OCI-M2 (cell line): Measurements from ENCODE around the gene CLEC2L.

ENCODE experiments used
- DNase-seq: peaks from one replicate; lab custom pipeline; 2025; ENCODE audit not compliant: unreplicated experiment; lab: John Stamatoyannopoulos, UW

The CLEC2L gene

GRCh38 chr7:139523199-139523941 is at the start of gene CLEC2L:
TSS of gene CLEC2L (plus strand) at chr7:139523685. CDS start at chr7:139523928, 243 bp downstream.
- DNase-seq, result no peak

DNA sequence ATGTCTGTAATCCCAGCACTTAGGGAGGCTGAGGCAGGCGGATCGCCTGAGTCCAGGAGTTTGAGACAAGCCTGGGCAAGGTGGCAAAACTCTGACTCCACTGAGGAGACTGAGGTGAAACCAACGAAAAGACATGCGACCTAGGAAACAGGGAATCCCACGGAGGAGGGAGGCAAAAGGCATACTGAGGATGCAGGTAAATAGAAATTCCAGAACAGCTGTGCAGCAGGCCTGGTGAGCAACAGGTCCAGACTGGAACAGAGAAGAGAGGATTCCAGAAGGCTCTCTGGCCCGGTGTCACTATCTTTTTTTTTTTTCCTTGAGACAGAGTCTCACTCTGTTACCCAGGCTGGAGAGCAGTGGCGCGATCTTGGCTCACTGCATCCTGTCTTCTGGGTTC is 47.3 kb upstream of the CLEC2L start:
- no peak for DNase-seq

DNA sequence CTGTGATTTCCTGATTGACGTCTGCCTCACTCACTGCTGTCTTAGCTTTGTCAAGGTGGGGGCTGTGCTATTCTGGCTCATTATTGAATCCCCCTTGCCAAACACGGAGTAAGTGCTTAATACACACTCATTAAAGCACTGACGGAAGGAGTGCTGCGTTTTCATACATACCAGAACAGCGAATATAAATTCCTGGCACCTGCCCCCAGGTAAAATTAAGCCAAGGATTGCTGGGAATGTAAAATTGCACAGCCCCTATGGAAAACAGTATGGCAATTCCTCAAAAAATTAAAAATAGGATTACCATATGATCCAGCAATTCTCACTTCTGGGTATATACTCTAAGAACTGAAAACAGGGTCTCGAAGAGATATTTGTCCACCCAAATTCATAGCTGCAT is 46.6 kb upstream of the CLEC2L start:
- no peak for DNase-seq

DNA sequence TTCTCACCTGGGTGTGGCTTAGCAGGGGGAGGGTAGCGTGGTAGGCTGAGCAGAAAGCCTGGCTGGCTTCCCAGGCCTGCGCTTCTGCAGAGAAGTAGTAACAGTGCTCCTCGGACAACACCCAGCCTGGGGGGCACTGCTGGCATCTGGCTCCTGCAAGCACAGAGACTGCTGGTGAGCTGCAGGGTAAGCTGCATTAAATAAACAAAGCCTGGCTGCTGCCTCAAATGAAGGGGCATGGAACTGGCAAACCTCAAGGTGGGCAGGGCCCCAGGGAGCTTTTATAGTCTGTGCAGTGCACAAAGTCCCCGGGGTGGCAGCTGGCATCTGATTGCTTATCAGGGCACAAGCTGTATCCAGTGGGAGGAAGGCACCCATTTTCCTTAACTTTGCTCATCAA is 43.9 kb upstream of the CLEC2L start:
- DNase-seq, result no peak

- DNase-seq, result no peak
Observed at GRCh38 chr7:139481364-139481763, 42.1 kb upstream of the CLEC2L start.

DNA sequence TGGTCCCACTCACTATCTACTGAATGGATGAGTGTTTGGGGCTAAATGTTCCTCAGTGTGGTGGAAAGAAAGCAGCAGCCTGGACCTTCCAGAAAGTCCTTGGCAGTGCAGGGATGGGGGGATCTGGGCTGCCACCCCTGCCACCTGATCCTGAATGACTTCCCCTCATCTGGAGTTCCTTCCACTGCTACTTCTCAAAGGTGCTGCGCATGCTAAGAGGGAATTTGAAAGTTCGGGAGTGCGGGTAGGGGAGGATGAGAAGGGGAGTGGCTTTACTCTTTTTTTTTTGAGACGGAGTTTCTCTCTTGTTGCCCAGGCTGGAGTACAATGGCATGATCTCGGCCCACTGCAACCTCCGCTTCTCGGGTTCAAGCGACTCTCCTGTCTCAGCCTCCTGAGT is 41.4 kb upstream of the CLEC2L start:
- no peak for DNase-seq

DNA sequence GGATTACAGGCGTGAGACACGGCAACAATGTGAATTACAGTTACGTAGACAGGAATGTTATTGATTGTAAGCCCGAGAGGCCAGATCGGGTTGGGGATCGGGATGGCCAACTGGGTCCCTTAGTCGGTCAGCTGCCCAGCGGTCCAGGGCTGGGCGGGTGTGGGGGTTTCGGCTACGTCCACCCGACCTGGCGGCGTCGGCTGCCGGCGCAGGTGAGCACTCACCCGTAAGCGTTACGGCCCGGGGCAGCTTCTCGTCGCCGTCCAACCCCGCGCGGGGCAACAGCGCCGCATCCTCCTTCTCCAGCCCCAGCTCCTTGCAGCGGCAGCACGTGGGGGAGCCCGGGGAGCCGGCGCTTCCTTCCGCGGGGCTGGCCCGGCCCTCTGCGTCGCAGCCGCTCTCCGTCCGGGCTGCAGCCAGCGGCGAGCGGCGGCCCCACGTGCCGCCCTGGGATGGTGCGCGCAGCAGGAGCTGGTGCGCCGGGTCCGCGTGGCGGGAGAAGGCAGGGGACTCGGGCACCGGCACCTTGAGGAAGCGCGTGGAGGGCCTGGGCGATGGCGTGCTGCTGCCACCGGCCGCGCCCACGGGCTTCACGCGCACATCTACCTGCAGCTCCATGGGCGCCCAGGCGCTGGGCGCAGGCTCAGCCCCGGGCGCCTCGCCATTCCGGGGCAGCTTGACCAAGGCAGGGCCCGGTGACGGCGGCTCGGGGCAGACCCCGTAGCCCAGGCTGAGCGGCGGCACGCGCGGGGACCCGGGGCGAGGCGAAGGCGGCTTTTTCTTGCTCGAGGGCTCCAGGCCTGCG is 40.6 kb upstream of the CLEC2L start:
- DNase-seq, result no peak

- DNase-seq, result no peak
Observed at GRCh38 chr7:139487366-139488080, 36.0 kb upstream of the CLEC2L start.

DNA sequence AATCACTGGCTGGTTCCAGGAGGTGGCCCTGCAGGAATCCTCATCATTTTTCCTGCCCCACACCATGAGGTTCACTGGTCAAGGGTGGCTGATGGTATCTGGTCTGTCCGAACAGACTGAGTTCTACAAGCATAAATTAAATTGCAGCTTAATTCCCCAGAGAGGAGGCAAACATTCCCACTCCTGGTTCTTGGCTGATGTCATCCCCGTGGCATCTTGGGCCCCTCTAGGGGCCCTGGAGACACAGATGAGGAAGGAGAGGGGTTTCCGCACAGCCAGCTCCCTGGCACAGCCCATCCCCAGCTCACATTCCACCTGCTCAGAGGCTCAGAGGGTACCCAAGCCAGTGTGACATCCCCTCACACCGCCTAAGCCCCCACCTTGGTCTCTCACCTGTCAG is 34.7 kb upstream of the CLEC2L start:
- no peak for DNase-seq

GRCh38 chr7:139490130-139490529 is 33.4 kb upstream of the CLEC2L start:
- DNase-seq, result no peak

DNA sequence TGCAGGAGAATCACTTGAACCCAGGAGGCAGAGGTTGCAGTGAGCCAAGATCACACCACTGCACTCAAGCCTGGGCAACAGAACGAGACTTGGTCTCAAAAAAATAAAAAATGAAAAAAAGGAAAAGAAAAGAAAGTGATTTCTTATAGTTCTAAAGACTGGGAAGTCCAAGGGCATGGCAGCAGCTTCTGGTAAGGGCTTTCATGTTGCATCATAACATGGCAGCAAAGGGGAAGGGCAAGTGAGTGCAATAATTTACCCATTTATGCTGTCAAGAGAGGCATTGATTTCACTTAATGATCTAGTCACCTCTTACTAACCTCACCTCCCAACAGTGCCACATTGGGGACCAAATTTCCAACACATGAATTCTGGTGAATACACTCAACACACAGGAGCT is 31.2 kb upstream of the CLEC2L start:
- DNase-seq, result no peak

GRCh38 chr7:139494835-139495579 is 28.5 kb upstream of the CLEC2L start:
- no peak for DNase-seq

GRCh38 chr7:139495580-139496125 is 27.8 kb upstream of the CLEC2L start:
- DNase-seq, result no peak

DNA sequence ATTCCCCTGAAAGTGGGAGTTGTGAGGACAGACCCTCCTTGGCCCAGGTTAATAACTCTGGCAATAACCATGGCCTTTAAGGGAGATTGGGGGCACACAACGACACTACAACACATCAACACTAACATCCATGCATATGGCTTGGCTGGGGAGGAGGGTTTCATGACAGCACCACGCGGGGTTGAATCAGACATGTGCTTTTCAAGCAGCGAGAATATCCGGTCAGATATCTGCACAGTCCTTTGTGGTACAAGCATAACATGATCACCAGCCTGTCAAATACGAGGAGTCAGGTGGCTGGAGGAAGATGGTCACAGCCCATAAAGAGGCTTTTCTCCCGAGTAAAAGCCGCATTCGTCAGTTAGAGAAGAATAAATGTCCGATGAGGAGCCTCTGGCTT is 27.0 kb upstream of the CLEC2L start:
- DNase-seq, result no peak

- no peak for DNase-seq
Observed at GRCh38 chr7:139500770-139501138, 22.7 kb upstream of the CLEC2L start.

DNA sequence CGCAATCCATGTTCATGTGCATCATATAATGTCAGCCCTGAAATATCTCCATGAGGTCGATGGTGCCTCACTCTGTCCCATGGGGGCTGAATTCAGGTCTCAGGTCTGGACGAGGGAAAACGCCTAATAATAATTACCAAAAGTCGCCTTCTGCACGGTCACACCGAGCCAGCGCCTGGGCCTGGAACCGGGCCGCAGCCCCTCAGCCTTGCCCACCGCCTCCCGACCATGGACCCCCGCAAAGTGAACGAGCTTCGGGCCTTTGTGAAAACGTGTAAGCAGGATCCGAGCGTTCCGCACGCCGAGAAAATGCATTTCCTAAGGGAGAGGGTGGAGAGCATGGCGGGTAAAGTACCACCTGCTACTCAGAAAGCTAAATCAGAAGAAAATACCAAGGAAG is 21.3 kb upstream of the CLEC2L start:
- no peak for DNase-seq

GRCh38 chr7:139505563-139505962 is 17.9 kb upstream of the CLEC2L start:
- no peak for DNase-seq

DNA sequence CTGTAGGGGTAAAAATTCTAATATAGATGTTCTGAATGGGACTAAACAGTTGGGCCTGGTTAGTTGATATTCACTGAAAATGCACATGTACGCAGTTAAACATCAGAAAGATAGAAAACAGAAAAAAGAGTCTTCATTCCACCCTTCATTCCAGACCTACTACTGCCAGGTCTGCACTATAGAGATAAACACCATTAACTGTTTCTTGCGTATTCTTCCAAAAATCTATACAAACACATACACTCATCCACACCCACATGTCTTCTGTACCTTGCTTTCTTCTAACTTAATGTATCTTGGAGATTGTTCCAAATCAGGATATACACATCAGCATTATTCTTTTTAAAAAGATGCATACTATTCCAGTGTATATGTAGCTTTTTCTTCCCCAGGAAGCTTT is 13.9 kb upstream of the CLEC2L start:
- no peak for DNase-seq

GRCh38 chr7:139511315-139511714 is 12.2 kb upstream of the CLEC2L start:
- no peak for DNase-seq

GRCh38 chr7:139515266-139515665 is 8.2 kb upstream of the CLEC2L start:
- DNase-seq, result no peak

- no peak for DNase-seq
Observed at GRCh38 chr7:139521439-139521838, 2.0 kb upstream of the CLEC2L start.
